Smooth muscle cell (in vitro differentiated cells): Measurements from ENCODE around the gene MEGF6. TPM values are rescaled to one million over a fixed set of nuclear protein-coding genes. Genes with fewer than 3 reads are reported as not detected.

Experiments used
- DNase-seq: peaks from one replicate; lab custom pipeline; 2025; ENCODE audit not compliant: unreplicated experiment; lab: John Stamatoyannopoulos, UW
- H2AFZ ChIP-seq: fragments of 200-600 bp; sonication (generic); 2 replicates; pipeline ENCODE4 v1.6.0; 2016; ENCODE audit warnings: antibody characterized with exemption, low read depth, mild to moderate bottlenecking
- H3F3A ChIP-seq: fragments of 200-600 bp; sonication (generic); 2 replicates; pipeline ENCODE4 v1.6.0; 2017; ENCODE audit warnings: antibody characterized with exemption, low read depth
- H3K27ac ChIP-seq: fragments of 200-600 bp; sonication (generic); 2 replicates; pipeline ENCODE4 v1.5.1; 2016; ENCODE audit warnings: low read depth, mild to moderate bottlenecking
- H3K27me3 ChIP-seq: fragments of 200-600 bp; sonication (generic); 2 replicates; pipeline ENCODE4 v1.6.1; 2016; ENCODE audit warnings: low read depth, mild to moderate bottlenecking
- H3K36me3 ChIP-seq: fragments of 200-600 bp; sonication (generic); 2 replicates; pipeline ENCODE4 v1.5.1; 2016; ENCODE audit warnings: low read depth
- H3K4me1 ChIP-seq: fragments of 200-600 bp; sonication (generic); 2 replicates; pipeline ENCODE4 v1.5.1; 2016; ENCODE audit warnings: low read depth
- H3K4me2 ChIP-seq: fragments of 200-600 bp; sonication (generic); 2 replicates; pipeline ENCODE4 v1.6.0; 2016; ENCODE audit warnings: mild to moderate bottlenecking
- H3K4me3 ChIP-seq: fragments of 200-600 bp; sonication (generic); 2 replicates; pipeline ENCODE4 v1.5.1; 2016; ENCODE audit warnings: mild to moderate bottlenecking
- H3K79me2 ChIP-seq: fragments of 200-600 bp; sonication (generic); 2 replicates; pipeline ENCODE4 v1.6.0; 2016; ENCODE audit warnings: low read depth, mild to moderate bottlenecking
- H3K9ac ChIP-seq: fragments of 200-600 bp; sonication (generic); 2 replicates; pipeline ENCODE4 v1.6.0; 2016; ENCODE audit warnings: low read depth
- H3K9me3 ChIP-seq: fragments of 200-600 bp; sonication (generic); replicated peaks from 2 replicates; pipeline ENCODE4 v1.5.1; 2016; ENCODE audit warnings: low read depth
- H4K20me1 ChIP-seq: fragments of 200-600 bp; sonication (generic); 2 replicates; pipeline ENCODE4 v1.6.0; 2016; ENCODE audit warnings: low read depth
- WGBS: methylation state at CpG from one replicate; pipeline ENCODE4 v1.1.7; 2016; ENCODE audit warnings: low lambda C conversion rate; 5-methylcytosine and 5-hydroxymethylcytosine counted together
- polyA plus RNA-seq: library from polyadenylated mRNA; unstranded; fragments of >200 nt; fragmentation: Nextera tagmentation; extraction: Ambion mirVana; gene quantifications from 2 replicates; pipeline ENCODE4 v1.2.1, GENCODE V29; 2016
- total RNA-seq: library from RNA; depleted of rRNA; stranded (reverse); fragments of >200 nt; gene quantifications from 2 replicates; pipeline ENCODE4 v1.2.3, GENCODE V29; 2014
- TF ChIP-seq, protein P1 (sequence below): fragments of 200-600 bp; sonication (generic); IDR thresholded peaks from 2 replicates; pipeline ENCODE4 v1.5.1; 2017; ENCODE audit warnings: borderline replicate concordance, mild to moderate bottlenecking, antibody characterized with exemption; ENCODE audit not compliant: insufficient read depth, poor library complexity, severe bottlenecking

MEGF6 gene
- total and polyA plus RNA-seq, 2 experiments from 2014 or later, result 6.5 to 12.8 TPM

DNA sequence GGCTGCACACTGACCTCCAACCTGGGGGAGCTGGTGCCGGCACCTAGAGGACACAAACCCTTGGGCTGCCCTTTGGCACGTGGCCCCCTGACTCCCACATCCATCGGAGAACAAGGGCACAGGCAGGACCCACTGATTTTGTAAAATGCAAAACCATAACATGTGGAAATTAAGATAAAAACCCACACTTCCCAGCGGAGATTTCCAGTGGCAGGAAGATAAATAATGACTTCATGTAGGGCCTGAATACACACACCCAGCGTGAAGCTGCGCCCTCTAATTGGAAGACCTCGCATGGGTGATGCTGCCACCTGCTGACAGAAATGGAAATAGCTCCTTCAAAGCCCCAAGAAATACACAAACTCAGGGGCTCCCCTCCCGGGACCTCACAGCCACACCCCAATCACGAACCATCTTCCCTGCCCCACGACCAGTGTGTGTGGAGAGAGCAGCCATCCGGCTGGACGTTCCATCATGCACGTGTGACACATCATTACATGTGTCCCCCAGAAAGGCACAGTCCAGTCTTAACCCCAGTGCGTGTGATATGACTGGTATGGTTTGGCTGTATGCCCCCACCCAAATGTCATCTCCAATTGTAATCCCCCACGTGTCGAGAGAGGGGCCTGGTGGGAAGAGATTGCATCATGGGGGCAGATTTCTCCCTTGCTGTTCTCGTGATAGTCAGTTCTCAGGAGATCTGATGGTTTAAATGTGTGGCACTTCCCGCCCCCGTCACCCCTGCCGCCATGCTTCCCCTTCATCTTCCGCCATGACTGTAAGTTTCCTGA, 7.8 kb upstream of the MEGF6 start:
- H3K9ac ChIP-seq, result no peak overlapping the region
- TF ChIP-seq, protein P1, sequence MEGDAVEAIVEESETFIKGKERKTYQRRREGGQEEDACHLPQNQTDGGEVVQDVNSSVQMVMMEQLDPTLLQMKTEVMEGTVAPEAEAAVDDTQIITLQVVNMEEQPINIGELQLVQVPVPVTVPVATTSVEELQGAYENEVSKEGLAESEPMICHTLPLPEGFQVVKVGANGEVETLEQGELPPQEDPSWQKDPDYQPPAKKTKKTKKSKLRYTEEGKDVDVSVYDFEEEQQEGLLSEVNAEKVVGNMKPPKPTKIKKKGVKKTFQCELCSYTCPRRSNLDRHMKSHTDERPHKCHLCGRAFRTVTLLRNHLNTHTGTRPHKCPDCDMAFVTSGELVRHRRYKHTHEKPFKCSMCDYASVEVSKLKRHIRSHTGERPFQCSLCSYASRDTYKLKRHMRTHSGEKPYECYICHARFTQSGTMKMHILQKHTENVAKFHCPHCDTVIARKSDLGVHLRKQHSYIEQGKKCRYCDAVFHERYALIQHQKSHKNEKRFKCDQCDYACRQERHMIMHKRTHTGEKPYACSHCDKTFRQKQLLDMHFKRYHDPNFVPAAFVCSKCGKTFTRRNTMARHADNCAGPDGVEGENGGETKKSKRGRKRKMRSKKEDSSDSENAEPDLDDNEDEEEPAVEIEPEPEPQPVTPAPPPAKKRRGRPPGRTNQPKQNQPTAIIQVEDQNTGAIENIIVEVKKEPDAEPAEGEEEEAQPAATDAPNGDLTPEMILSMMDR, result peak; percentile 79

GRCh38 chr1:3618531-3618880, 7.2 kb upstream of the MEGF6 start:
- peaks cover 6% of the 10 kb centered on the region for H3K4me1 ChIP-seq
- H3K36me3 ChIP-seq, result no peaks in the 10 kb centered on the region
- no peak overlapping the region for H3K4me3 ChIP-seq
- TF ChIP-seq, protein P1, result no peak
- 89% methylated on average over 9 of the region's 9 CpGs for WGBS
- no peaks in the 10 kb centered on the region for H3F3A ChIP-seq
- no peaks in the 10 kb centered on the region for H4K20me1 ChIP-seq
- no peak overlapping the region for H3K9ac ChIP-seq
- DNase-seq, result no peak
- H3K4me2 ChIP-seq, result no peak overlapping the region
- no peaks in the 10 kb centered on the region for H3K79me2 ChIP-seq
- H3K27me3 ChIP-seq, result no peaks in the 10 kb centered on the region
- H3K9me3 ChIP-seq, result no peaks in the 10 kb centered on the region
- no peak overlapping the region for H3K27ac ChIP-seq
- H2AFZ ChIP-seq, result no peak overlapping the region

More for the DNA sequence above, 7.8 kb upstream of the MEGF6 start:
- H3K27ac ChIP-seq, result no peak overlapping the region
- H3F3A ChIP-seq, result no peaks in the 10 kb centered on the region
- peak; percentile 25 for DNase-seq
- H2AFZ ChIP-seq, result no peak overlapping the region
- H3K4me2 ChIP-seq, result no peak overlapping the region
- H3K79me2 ChIP-seq, result no peaks in the 10 kb centered on the region
- H3K36me3 ChIP-seq, result no peaks in the 10 kb centered on the region
- H3K9me3 ChIP-seq, result no peaks in the 10 kb centered on the region
- H3K27me3 ChIP-seq, result no peaks in the 10 kb centered on the region
- 27% methylated on average over 21 of the region's 21 CpGs for WGBS
- H4K20me1 ChIP-seq, result no peaks in the 10 kb centered on the region
- H3K4me1 ChIP-seq, result peaks cover 7% of the 10 kb centered on the region
- no peak overlapping the region for H3K4me3 ChIP-seq

- Histone ChIP-seq H3F3A (no peaks in the 10 kb centered on the region), H3K36me3 (no peaks in the 10 kb centered on the region), H3K27ac (no peak overlapping the region), H3K27me3 (no peaks in the 10 kb centered on the region), H3K4me1 (peaks cover 8% of the 10 kb centered on the region), H3K9me3 (no peaks in the 10 kb centered on the region), H3K9ac (no peak overlapping the region), H3K4me2 (no peak overlapping the region), H4K20me1 (no peaks in the 10 kb centered on the region), H3K4me3 (no peak overlapping the region), H2AFZ (no peak overlapping the region), H3K79me2 (no peaks in the 10 kb centered on the region)
- 90% methylated on average over 13 of the region's 18 CpGs for WGBS
- no peak for DNase-seq
- TF ChIP-seq, protein P1, result no peak
Observed at GRCh38 chr1:3617806-3618345, 6.6 kb upstream of the MEGF6 start.

GRCh38 chr1:3616861-3617260, 5.6 kb upstream of the MEGF6 start:
- DNase-seq, result no peak
- H3K27ac ChIP-seq, result no peak overlapping the region
- H3K27me3 ChIP-seq, result peaks cover 3% of the 10 kb centered on the region
- H3K4me2 ChIP-seq, result no peak overlapping the region
- H3K79me2 ChIP-seq, result no peaks in the 10 kb centered on the region
- no peaks in the 10 kb centered on the region for H3K9me3 ChIP-seq
- H3K36me3 ChIP-seq, result no peaks in the 10 kb centered on the region
- no peak overlapping the region for H2AFZ ChIP-seq
- 85% methylated on average over 5 of the region's 9 CpGs for WGBS
- no peak overlapping the region for H3K9ac ChIP-seq
- H4K20me1 ChIP-seq, result no peaks in the 10 kb centered on the region
- TF ChIP-seq, protein P1, result no peak
- peaks cover 5% of the 10 kb centered on the region for H3F3A ChIP-seq
- H3K4me1 ChIP-seq, result peaks cover 10% of the 10 kb centered on the region
- no peak overlapping the region for H3K4me3 ChIP-seq
